ENCODE data around the gene EFHD2.
"Not testable (repeated sequence)": the region's sequence is repeated elsewhere in the genome, so short reads cannot be mapped to it uniquely, and the experiment has no call there.

Gene EFHD2

GRCh38 chr1:15412175-15412800 is 2.6 kb downstream of the EFHD2 start:
- no peak for DNase-seq (ENCODE audit: low spot score)

- no peak for DNase-seq (ENCODE audit: low spot score)
These were observed 3.2 kb downstream of the EFHD2 start for GRCh38 chr1:15412843-15413242.

GRCh38 chr1:15413563-15414444 is 4.1 kb downstream of the EFHD2 start:
- no peak for DNase-seq (ENCODE audit: low spot score)

GRCh38 chr1:15414445-15414983 is 4.8 kb downstream of the EFHD2 start:
- no peak for DNase-seq (ENCODE audit: low spot score)

- DNase-seq (ENCODE audit: low spot score) = no peak
These were observed 7.6 kb downstream of the EFHD2 start for GRCh38 chr1:15417059-15417934.

GRCh38 chr1:15418806-15419515 is 9.3 kb downstream of the EFHD2 start:
- DNase-seq (ENCODE audit: low spot score) = no peak

GRCh38 chr1:15420853-15421465 is 11.3 kb downstream of the EFHD2 start:
- no peak for DNase-seq (ENCODE audit: low spot score)

- no peak for DNase-seq (ENCODE audit: low spot score)
These were observed 13.2 kb downstream of the EFHD2 start for GRCh38 chr1:15422871-15423270.

GRCh38 chr1:15423355-15424077 is 13.8 kb downstream of the EFHD2 start:
- no peak for DNase-seq (ENCODE audit: low spot score)

- no peak for DNase-seq (ENCODE audit: low spot score)
These were observed 14.5 kb downstream of the EFHD2 start for GRCh38 chr1:15424146-15424667.

- DNase-seq (ENCODE audit: low spot score) = no peak
These were observed 15.3 kb downstream of the EFHD2 start for GRCh38 chr1:15424981-15425380.

GRCh38 chr1:15425521-15425920 is 15.8 kb downstream of the EFHD2 start:
- DNase-seq (ENCODE audit: low spot score) = no peak

- DNase-seq (ENCODE audit: low spot score) = no peak
These were observed 16.3 kb downstream of the EFHD2 start for GRCh38 chr1:15425958-15426357.

GRCh38 chr1:15426492-15427279 is 17.0 kb downstream of the EFHD2 start:
- no peak for DNase-seq (ENCODE audit: low spot score)

GRCh38 chr1:15427280-15427666 is 17.6 kb downstream of the EFHD2 start:
- no peak for DNase-seq (ENCODE audit: low spot score)

- DNase-seq (ENCODE audit: low spot score) = not testable (repeated sequence)
These were observed 18.6 kb downstream of the EFHD2 start for GRCh38 chr1:15428252-15428651.

GRCh38 chr1:15428815-15429435 is 19.2 kb downstream of the EFHD2 start:
- no peak for DNase-seq (ENCODE audit: low spot score)

GRCh38 chr1:15429701-15430149 is 20.0 kb downstream of the EFHD2 start:
- no peak for DNase-seq (ENCODE audit: low spot score)
